Keratinocyte (primary cell): Measurements from ENCODE around the gene LDLRAD2. TPM values are rescaled to one million over a fixed set of nuclear protein-coding genes. Genes with fewer than 3 reads are reported as not detected.

ENCODE experiments used
- DNase-seq: peaks from one replicate; pipeline ENCODE4 v3.0.0-alpha.2; 2011; ENCODE audit warnings: low read depth, missing footprints, low spot score
- FAIRE-seq: peaks from 2 replicates; lab custom pipeline; 2011; peaks lifted over from hg19 to GRCh38; lab: Jason Lieb, UNC
- H2AFZ ChIP-seq: 2 replicates; pipeline ENCODE4 v1.6.0; 2012; ENCODE audit warnings: low read length, control low read depth, inconsistent platforms; ENCODE audit not compliant: control insufficient read depth
- H3K27ac ChIP-seq: 2 replicates; pipeline ENCODE4 v1.5.1; 2011; ENCODE audit warnings: low read length; ENCODE audit not compliant: control insufficient read depth, insufficient read depth
- H3K27me3 ChIP-seq: 3 replicates; pipeline ENCODE4 v1.6.0; 2011; ENCODE audit warnings: low read length; ENCODE audit not compliant: control insufficient read depth, insufficient read depth; ENCODE audit errors: extremely low read depth
- H3K36me3 ChIP-seq, 2 experiments: 2 replicates in 1 of 2; 3 replicates in 1 of 2; pipeline ENCODE4 v1.5.1; 2011; ENCODE audit warnings: low read length in 2 of 2, mild to moderate bottlenecking in 1 of 2; ENCODE audit not compliant: control insufficient read depth in 2 of 2, insufficient read depth in 2 of 2; ENCODE audit errors: extremely low read depth in 1 of 2
- H3K4me1 ChIP-seq: 3 replicates; pipeline ENCODE4 v1.5.1; 2011; ENCODE audit warnings: low read length; ENCODE audit not compliant: control insufficient read depth, insufficient read depth; ENCODE audit errors: extremely low read depth
- H3K4me2 ChIP-seq: 3 replicates; pipeline ENCODE4 v1.6.0; 2011; ENCODE audit warnings: low read depth, low read length; ENCODE audit not compliant: control insufficient read depth, insufficient read depth; ENCODE audit errors: extremely low read depth
- H3K4me3 ChIP-seq, 3 experiments: fragments of 200-600 bp in 1 of 3; sonication (generic) in 1 of 3; 2 replicates in 2 of 3; 3 replicates in 1 of 3; pipeline ENCODE4 v1.5.1; 2011 to 2016; ENCODE audit warnings: low read length in 3 of 3, mild to moderate bottlenecking in 3 of 3, control low read depth in 2 of 3, inconsistent platforms in 1 of 3, low read depth in 1 of 3, mixed read lengths in 1 of 3, mixed run types in 1 of 3, moderate library complexity in 1 of 3; ENCODE audit not compliant: control insufficient read depth in 2 of 3, insufficient read depth in 2 of 3; ENCODE audit errors: extremely low read depth in 1 of 3
- H3K79me2 ChIP-seq: 2 replicates; pipeline ENCODE4 v1.6.0; 2012; ENCODE audit warnings: low read length; ENCODE audit not compliant: control insufficient read depth, insufficient read depth
- H3K9ac ChIP-seq: 3 replicates; pipeline ENCODE4 v1.6.0; 2011; ENCODE audit warnings: low read length; ENCODE audit not compliant: control insufficient read depth, insufficient read depth; ENCODE audit errors: extremely low read depth
- H3K9me1 ChIP-seq: 3 replicates; pipeline ENCODE4 v1.6.0; 2011; ENCODE audit warnings: low read length; ENCODE audit not compliant: control insufficient read depth, insufficient read depth; ENCODE audit errors: extremely low read depth
- H3K9me3 ChIP-seq: 2 replicates; pipeline ENCODE4 v1.5.1; 2012; ENCODE audit warnings: low read depth, low read length; ENCODE audit not compliant: control insufficient read depth
- H4K20me1 ChIP-seq: 3 replicates; pipeline ENCODE4 v1.6.0; 2011; ENCODE audit warnings: low read length; ENCODE audit not compliant: control insufficient read depth, insufficient read depth; ENCODE audit errors: extremely low read depth
- CTCF ChIP-seq, 3 experiments: IDR thresholded peaks in 1 of 3; conservative IDR thresholded peaks in 1 of 3; optimal IDR thresholded peaks in 1 of 3; 2 replicates in 2 of 3; 3 replicates in 1 of 3; pipeline versions ENCODE3 to v1.5.1; 2011; ENCODE audit warnings: low read length in 3 of 3, mild to moderate bottlenecking in 3 of 3, moderate library complexity in 2 of 3, control low read depth in 1 of 3, inconsistent platforms in 1 of 3; ENCODE audit not compliant: insufficient read depth in 2 of 3; ENCODE audit errors: extremely low read depth in 1 of 3
- EZH2 ChIP-seq: IDR thresholded peaks from one replicate; pipeline ENCODE4 v1.6.1; 2012; ENCODE audit warnings: inconsistent platforms, mild to moderate bottlenecking, low read length, moderate library complexity
- dilution Hi-C: fragments of 300-500 bp; cut with MboI; formaldehyde crosslinking; loops from one replicate; pipeline ENCODE4 v1.7.0; 2020; ENCODE audit warnings: low sequenced_read_pairs; ENCODE audit not compliant: extremely low pct_ligation_motif_present
- polyA plus RNA-seq, 5 experiments: library from polyadenylated mRNA; depleted of rRNA in 3 of 5; stranded (reverse) in 3 of 5; stranded (forward) in 1 of 5; unstranded in 1 of 5; fragments of >200 nt; gene quantifications; 1 replicate in 1 of 5; 2 replicates in 3 of 5; 3 replicates in 1 of 5; pipeline versions ENCODE4 v1.2.1 to v1.2.3, GENCODE V29; 2011 to 2012; ENCODE audit warnings: missing spikeins in 2 of 5, low read depth in 1 of 5, low replicate concordance in 1 of 5

Gene LDLRAD2
- polyA plus RNA-seq, 1 donor (not counting 4 experiments of a cell fraction or from before 2014, with no cell fraction given): 0.07 TPM

GRCh38 chr1:21848524-21849174 is 36.6 kb downstream of the LDLRAD2 start:
- no peak overlapping the region for H3K27ac ChIP-seq
- peaks cover 23 to 50% of the 10 kb centered on the region in 2 experiments for H3K36me3 ChIP-seq
- H3K9me1 ChIP-seq: no peaks in the 10 kb centered on the region
- H3K9ac ChIP-seq: no peak overlapping the region
- no peaks in the 10 kb centered on the region for H3K79me2 ChIP-seq
- no peaks in the 10 kb centered on the region for H4K20me1 ChIP-seq
- H2AFZ ChIP-seq: no peak overlapping the region
- dilution Hi-C loops: no loop called here
- no peak for TF ChIP-seq EZH2
- no peak for TF ChIP-seq CTCF (optimal IDR thresholded peaks at IDR 0.05 in 1 of 3, IDR thresholded peaks at IDR 0.05 in 1 of 3, conservative IDR thresholded peaks at IDR 0.05 in 1 of 3; ENCODE audit: extremely low read depth in 1 of 3, insufficient read depth in 2 of 3, low read length in 3 of 3)
- no peaks in the 10 kb centered on the region for H3K9me3 ChIP-seq
- no peak overlapping the region for H3K4me2 ChIP-seq
- H3K4me3 ChIP-seq: no peak overlapping the region
- no peaks in the 10 kb centered on the region for H3K4me1 ChIP-seq
- H3K27me3 ChIP-seq: no peaks in the 10 kb centered on the region
- DNase-seq (no peak), FAIRE-seq (no peak)

- Histone ChIP-seq H3K27me3 (no peaks in the 10 kb centered on the region), H3K9me1 (no peaks in the 10 kb centered on the region), H3K36me3 (peaks cover 29 to 56% of the 10 kb centered on the region in 2 experiments), H3K79me2 (no peaks in the 10 kb centered on the region), H3K4me2 (no peak overlapping the region), H3K4me3 (no peak overlapping the region), H4K20me1 (no peaks in the 10 kb centered on the region), H2AFZ (no peak overlapping the region), H3K9me3 (no peaks in the 10 kb centered on the region), H3K27ac (no peak overlapping the region), H3K9ac (no peak overlapping the region), H3K4me1 (no peaks in the 10 kb centered on the region)
- dilution Hi-C loops: no loop called here
- no peak for FAIRE-seq
- TF ChIP-seq CTCF (optimal IDR thresholded peaks at IDR 0.05 in 1 of 3, IDR thresholded peaks at IDR 0.05 in 1 of 3, conservative IDR thresholded peaks at IDR 0.05 in 1 of 3; ENCODE audit: extremely low read depth in 1 of 3, insufficient read depth in 2 of 3, low read length in 3 of 3) (no peak), EZH2 (no peak)
- DNase-seq: no peak
These were observed 38.0 kb downstream of the LDLRAD2 start for GRCh38 chr1:21849909-21850576.
